Measurements from ENCODE around the gene BLOC1S5.

GRCh38 chr6:8017705-8018104, 46.5 kb downstream of the BLOC1S5 start:
- TF ChIP-seq CTCF (IDR thresholded peaks at IDR 0.05; ENCODE audit: control extremely low read depth in 1 of 3, insufficient read depth in 1 of 3, low read depth in 1 of 3, low read length in 3 of 3) (no peak), POLR2A (IDR thresholded peaks at IDR 0.05; ENCODE audit: control extremely low read depth in 1 of 2, low read depth in 2 of 2, low read length in 2 of 2) (no peak), KDM1A (IDR thresholded peaks at IDR 0.05; ENCODE audit: borderline replicate concordance, low read length) (no peak), RFX5 (IDR thresholded peaks at IDR 0.05; ENCODE audit: borderline replicate concordance, low read depth, low read length) (no peak), EP300 (IDR thresholded peaks at IDR 0.05; ENCODE audit: borderline replicate concordance in 1 of 2, low read depth in 2 of 2, low read length in 2 of 2) (no peak), GABPA (IDR thresholded peaks at IDR 0.05; ENCODE audit: borderline replicate concordance, insufficient read depth, low read length) (no peak), SUZ12 (IDR thresholded peaks at IDR 0.05; ENCODE audit: low read length) (no peak)
